ENCODE data around the gene SMAGP.

DNA sequence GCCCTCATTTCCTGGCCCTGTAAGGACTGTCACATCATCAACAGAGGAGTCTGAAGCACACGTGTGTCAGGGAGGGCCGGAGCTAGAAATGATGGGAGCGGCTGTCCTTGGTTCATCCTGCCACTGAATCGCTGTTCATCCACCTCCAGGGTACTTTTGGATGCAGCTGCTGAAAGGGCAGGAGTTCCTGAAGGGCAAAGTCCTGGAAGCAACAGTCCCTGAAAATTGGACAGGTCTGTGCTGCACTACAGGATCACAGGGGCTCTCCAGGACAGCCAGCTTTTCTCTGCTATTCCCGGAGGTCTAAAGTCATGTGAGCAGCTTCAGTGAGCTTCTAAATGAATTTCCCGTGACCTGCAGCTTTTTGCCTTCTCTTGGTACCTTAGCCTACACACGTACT lies 70.1 kb downstream of the SMAGP start:
- TF ChIP-seq EZH2 (IDR thresholded peaks at IDR 0.05; ENCODE audit: borderline replicate concordance, low read length) = no peak
- TF ChIP-seq, protein P1, sequence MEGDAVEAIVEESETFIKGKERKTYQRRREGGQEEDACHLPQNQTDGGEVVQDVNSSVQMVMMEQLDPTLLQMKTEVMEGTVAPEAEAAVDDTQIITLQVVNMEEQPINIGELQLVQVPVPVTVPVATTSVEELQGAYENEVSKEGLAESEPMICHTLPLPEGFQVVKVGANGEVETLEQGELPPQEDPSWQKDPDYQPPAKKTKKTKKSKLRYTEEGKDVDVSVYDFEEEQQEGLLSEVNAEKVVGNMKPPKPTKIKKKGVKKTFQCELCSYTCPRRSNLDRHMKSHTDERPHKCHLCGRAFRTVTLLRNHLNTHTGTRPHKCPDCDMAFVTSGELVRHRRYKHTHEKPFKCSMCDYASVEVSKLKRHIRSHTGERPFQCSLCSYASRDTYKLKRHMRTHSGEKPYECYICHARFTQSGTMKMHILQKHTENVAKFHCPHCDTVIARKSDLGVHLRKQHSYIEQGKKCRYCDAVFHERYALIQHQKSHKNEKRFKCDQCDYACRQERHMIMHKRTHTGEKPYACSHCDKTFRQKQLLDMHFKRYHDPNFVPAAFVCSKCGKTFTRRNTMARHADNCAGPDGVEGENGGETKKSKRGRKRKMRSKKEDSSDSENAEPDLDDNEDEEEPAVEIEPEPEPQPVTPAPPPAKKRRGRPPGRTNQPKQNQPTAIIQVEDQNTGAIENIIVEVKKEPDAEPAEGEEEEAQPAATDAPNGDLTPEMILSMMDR (conservative IDR thresholded peaks at IDR 0.05 in 1 of 2, IDR thresholded peaks at IDR 0.05 in 1 of 2; ENCODE audit: extremely low read depth in 1 of 2, insufficient read depth in 1 of 2, low read depth in 1 of 2, low read length in 2 of 2) = no peak
